A673 (cell line): ENCODE data around the gene SMIM36. TPM values are rescaled to one million over a fixed set of nuclear protein-coding genes. Genes with fewer than 3 reads are reported as not detected.

Experiments used
- BruUV-seq: library from RNA; stranded (reverse); fragments of 400-500 nt; replicated peaks from 2 replicates; lab custom pipeline; 2021; lab: Mats Ljungman, UMichigan
- CTCF ChIA-PET: fragments of 300-600 bp; sonication (Branson Sonifier 250); formaldehyde crosslinking; loops from one replicate; lab custom pipeline; 2022; ENCODE audit warnings: antibody characterized with exemption; lab: Charles Lee
- POLR2A ChIA-PET: fragments of 300-600 bp; sonication (Branson Sonifier 250); formaldehyde crosslinking; loops from one replicate; lab custom pipeline; 2022; ENCODE audit warnings: antibody characterized with exemption; ENCODE audit not compliant: low non-redundant PET; lab: Charles Lee
- DNase-seq: peaks from one replicate; pipeline ENCODE4 v3.0.0-alpha.2; 2015; ENCODE audit warnings: low spot score
- H3K27ac ChIP-seq: fragments of 200-600 bp; sonication (generic); 2 replicates; pipeline ENCODE4 v1.5.1; 2016; ENCODE audit warnings: mixed run types, low read depth, mild to moderate bottlenecking, mixed read lengths, antibody characterized with exemption, low read length; ENCODE audit not compliant: poor library complexity, severe bottlenecking
- H3K27me3 ChIP-seq: fragments of 200-600 bp; sonication (generic); replicated peaks from 2 replicates; pipeline ENCODE4 v1.6.1; 2017; ENCODE audit warnings: mixed run types, low read depth, mild to moderate bottlenecking, mixed read lengths, antibody characterized with exemption, low read length; ENCODE audit not compliant: insufficient read depth, poor library complexity
- H3K36me3 ChIP-seq: fragments of 200-600 bp; sonication (generic); 2 replicates; pipeline ENCODE4 v1.6.1; 2016; ENCODE audit warnings: mixed run types, mild to moderate bottlenecking, mixed read lengths, antibody characterized with exemption, low read length; ENCODE audit not compliant: insufficient read depth, poor library complexity, severe bottlenecking
- H3K4me1 ChIP-seq: fragments of 200-600 bp; sonication (generic); 2 replicates; pipeline ENCODE4 v1.6.1; 2017; ENCODE audit warnings: mixed run types, mild to moderate bottlenecking, mixed read lengths, antibody characterized with exemption, low read length; ENCODE audit not compliant: insufficient read depth, poor library complexity, severe bottlenecking
- H3K4me3 ChIP-seq: fragments of 200-600 bp; sonication (generic); 2 replicates; pipeline ENCODE4 v1.5.1; 2016; ENCODE audit warnings: low read depth, mixed run types, mild to moderate bottlenecking, mixed read lengths, low read length; ENCODE audit not compliant: poor library complexity, severe bottlenecking
- H3K9me3 ChIP-seq: fragments of 200-600 bp; sonication (generic); 2 replicates; pipeline ENCODE4 v1.6.1; 2016; ENCODE audit warnings: mixed run types, low read depth, mild to moderate bottlenecking, mixed read lengths, antibody characterized with exemption, low read length; ENCODE audit not compliant: poor library complexity, severe bottlenecking
- EZH2 ChIP-seq: fragments of 200-600 bp; sonication (generic); IDR thresholded peaks from 2 replicates; pipeline ENCODE4 v1.6.1; 2017; ENCODE audit warnings: borderline replicate concordance, low read depth, mild to moderate bottlenecking, mixed read lengths, antibody characterized with exemption, low read length; ENCODE audit not compliant: poor library complexity, severe bottlenecking
- intact Hi-C: fragments of 100-400 bp; cut with micrococcal nuclease; formaldehyde crosslinking; loops from one replicate; pipeline ENCODE4 v1.10.0; 2022; ENCODE audit not compliant: unreplicated experiment
- total RNA-seq: library from RNA; stranded (reverse); gene quantifications from 2 replicates; pipeline ENCODE4 v1.2.3, GENCODE V29; 2021
- TF ChIP-seq, protein P1 (sequence below): fragments of 300-800, 200-600 bp; sonication (generic); conservative IDR thresholded peaks from 2 replicates; pipeline ENCODE4 v1.5.1; 2017; ENCODE audit warnings: low read depth, mild to moderate bottlenecking, antibody characterized with exemption, low read length, moderate library complexity, mixed read lengths

The SMIM36 gene
- total RNA-seq, 1 experiment from 2014 or later: not detected

DNA sequence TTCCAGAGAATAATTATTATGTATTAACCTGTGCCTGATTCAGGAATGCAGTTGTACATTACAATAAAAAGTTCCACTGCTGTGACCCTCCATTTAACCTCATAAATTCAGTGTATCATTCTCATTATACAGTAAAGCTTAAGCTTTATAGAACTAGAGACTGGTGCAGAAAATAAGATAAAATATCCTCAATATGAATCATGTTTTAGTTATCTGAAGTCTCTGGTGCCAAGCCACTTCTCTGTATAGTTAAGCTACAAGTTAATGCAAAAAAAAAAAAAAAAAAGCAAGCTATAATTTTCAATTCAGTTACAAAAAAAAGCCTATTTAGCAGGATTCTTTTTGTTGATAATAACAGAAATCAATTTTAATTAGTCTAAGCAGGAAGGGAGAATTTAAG, 22.4 kb upstream of the SMIM36 start:
- no peak for DNase-seq
- POLR2A ChIA-PET: no interaction called here

DNA sequence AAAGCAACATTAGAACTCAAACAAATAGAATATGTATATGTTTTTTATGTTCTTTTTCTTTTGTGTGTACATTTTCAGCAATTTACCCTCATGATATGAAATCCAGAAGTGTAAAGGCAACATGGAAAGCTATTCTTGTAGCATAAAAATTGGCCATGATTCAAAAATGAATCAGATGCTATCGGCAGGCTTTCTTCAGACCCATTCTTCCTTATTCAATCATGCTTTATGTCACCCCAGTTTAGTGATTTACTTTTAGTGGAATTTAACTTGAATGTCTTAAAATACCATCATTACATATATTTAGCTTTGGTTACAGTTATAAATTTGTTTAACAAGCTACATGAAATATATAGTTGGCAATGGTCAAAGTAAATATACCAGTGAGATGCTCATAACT, 21.4 kb upstream of the SMIM36 start:
- peaks cover 5% of the 10 kb centered on the region for H3K4me1 ChIP-seq
- no peaks in the 10 kb centered on the region for H3K9me3 ChIP-seq
- no peaks in the 10 kb centered on the region for H3K36me3 ChIP-seq
- no peaks in the 10 kb centered on the region for H3K27me3 ChIP-seq
- DNase-seq: no peak
- ChIA-PET CTCF (interaction anchor here (1.0 to 1.5 kb wide), 3 partner anchors 69 to 237 kb away, joined by 3 to 5 read pairs (median 4); no protein-coding TSS in a partner anchor), POLR2A (interaction anchor here (0.6 kb wide), 1 partner anchor 202 kb away, joined by 7 read pairs; no protein-coding TSS in a partner anchor)
- TF ChIP-seq, protein P1, sequence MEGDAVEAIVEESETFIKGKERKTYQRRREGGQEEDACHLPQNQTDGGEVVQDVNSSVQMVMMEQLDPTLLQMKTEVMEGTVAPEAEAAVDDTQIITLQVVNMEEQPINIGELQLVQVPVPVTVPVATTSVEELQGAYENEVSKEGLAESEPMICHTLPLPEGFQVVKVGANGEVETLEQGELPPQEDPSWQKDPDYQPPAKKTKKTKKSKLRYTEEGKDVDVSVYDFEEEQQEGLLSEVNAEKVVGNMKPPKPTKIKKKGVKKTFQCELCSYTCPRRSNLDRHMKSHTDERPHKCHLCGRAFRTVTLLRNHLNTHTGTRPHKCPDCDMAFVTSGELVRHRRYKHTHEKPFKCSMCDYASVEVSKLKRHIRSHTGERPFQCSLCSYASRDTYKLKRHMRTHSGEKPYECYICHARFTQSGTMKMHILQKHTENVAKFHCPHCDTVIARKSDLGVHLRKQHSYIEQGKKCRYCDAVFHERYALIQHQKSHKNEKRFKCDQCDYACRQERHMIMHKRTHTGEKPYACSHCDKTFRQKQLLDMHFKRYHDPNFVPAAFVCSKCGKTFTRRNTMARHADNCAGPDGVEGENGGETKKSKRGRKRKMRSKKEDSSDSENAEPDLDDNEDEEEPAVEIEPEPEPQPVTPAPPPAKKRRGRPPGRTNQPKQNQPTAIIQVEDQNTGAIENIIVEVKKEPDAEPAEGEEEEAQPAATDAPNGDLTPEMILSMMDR: no peak
- TF ChIP-seq EZH2: no peak
- intact Hi-C loops: no loop called here
- no TSS peak for BruUV-seq
- no peak overlapping the region for H3K4me3 ChIP-seq
- H3K27ac ChIP-seq: no peak overlapping the region

More for the DNA sequence above, 22.4 kb upstream of the SMIM36 start:
- CTCF ChIA-PET: interaction anchor here (0.6 to 1.5 kb wide), 5 partner anchors 68 to 237 kb away, joined by 3 to 7 read pairs (median 4); no protein-coding TSS in a partner anchor
- Histone ChIP-seq H3K4me3 (no peak overlapping the region), H3K36me3 (no peaks in the 10 kb centered on the region), H3K27me3 (no peaks in the 10 kb centered on the region), H3K27ac (no peak overlapping the region), H3K9me3 (no peaks in the 10 kb centered on the region), H3K4me1 (peaks cover 5% of the 10 kb centered on the region)
- TF ChIP-seq, protein P1: no peak
- no peak for TF ChIP-seq EZH2
- BruUV-seq: no TSS peak
- intact Hi-C loops: no loop called here

DNA sequence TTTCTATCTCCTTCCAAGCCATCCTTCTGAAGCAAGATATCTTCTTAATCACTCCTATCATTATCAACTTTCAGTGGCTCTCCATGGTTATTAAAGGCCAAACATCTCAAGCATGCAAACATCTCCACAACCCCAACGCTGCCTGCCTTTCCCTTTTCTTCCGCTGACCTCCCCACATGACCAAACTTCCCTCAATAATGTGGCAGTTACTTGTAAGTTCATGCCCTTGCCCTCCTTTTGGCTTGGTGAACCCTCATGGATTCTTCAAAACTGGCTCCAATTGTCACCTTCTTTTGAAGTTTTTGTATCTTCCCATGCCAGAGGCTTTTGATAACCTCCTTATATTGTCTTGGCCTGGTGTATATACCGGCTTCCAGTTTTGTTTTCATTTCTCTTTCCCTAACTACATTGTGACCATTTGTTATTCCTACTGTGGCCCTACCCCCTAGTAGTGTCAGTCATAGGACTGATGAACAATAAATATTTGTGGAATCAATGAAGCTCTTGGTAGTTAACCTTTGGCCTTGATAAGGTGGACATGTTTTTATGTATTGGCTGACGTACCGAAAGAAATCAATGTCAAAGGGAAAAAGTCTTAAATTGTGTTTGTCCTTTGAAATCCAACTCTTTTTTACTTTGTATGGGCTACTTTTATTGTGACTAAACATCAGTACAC, 19.9 kb upstream of the SMIM36 start:
- no peak for TF ChIP-seq EZH2
- TF ChIP-seq, protein P1: no peak
- H3K27ac ChIP-seq: no peak overlapping the region
- intact Hi-C loops: no loop called here
- H3K9me3 ChIP-seq: no peaks in the 10 kb centered on the region
- POLR2A ChIA-PET: no interaction called here
- no peak for DNase-seq
- peaks cover 13% of the 10 kb centered on the region for H3K4me1 ChIP-seq
- BruUV-seq: no TSS peak
- H3K27me3 ChIP-seq: no peaks in the 10 kb centered on the region
- H3K36me3 ChIP-seq: no peaks in the 10 kb centered on the region
- CTCF ChIA-PET: no interaction called here
- H3K4me3 ChIP-seq: no peak overlapping the region
